ACHN (cell line): Measurements from ENCODE around the gene RFX8.
"Not testable (repeated sequence)": the region's sequence is repeated elsewhere in the genome, so short reads cannot be mapped to it uniquely, and the experiment has no call there.

Experiments used
- DNase-seq: peaks from one replicate; pipeline ENCODE4 v3.0.0-alpha.2; 2015
- in situ Hi-C: cut with HindIII; loops from 2 replicates; pipeline ENCODE4 v1.10.0; 2017; ENCODE audit warnings: low sequenced_read_pairs, low pct_ligation_motif_present, low pct_unique_long_range_greater_than_20kb

The RFX8 gene

GRCh38 chr2:101474731-101475384 lies at the start of gene RFX8:
Gene RFX8 (minus strand): TSS chr2:101475112. CDS start chr2:101466848, 8,264 bp downstream.
- in situ Hi-C loops = no loop called here
- DNase-seq = no peak

- in situ Hi-C loops = no loop called here
- no peak for DNase-seq
Measured at GRCh38 chr2:101521487-101521886, 46.6 kb upstream of the RFX8 start.

GRCh38 chr2:101520246-101520645 lies 45.3 kb upstream of the RFX8 start:
- peak; percentile 55 for DNase-seq
- in situ Hi-C loops = no loop called here

- peak; percentile 70 for DNase-seq
- in situ Hi-C loops = no loop called here
Measured at GRCh38 chr2:101518578-101519492, 43.9 kb upstream of the RFX8 start.

GRCh38 chr2:101517758-101518271 lies 42.9 kb upstream of the RFX8 start:
- peak; percentile 70 for DNase-seq
- in situ Hi-C loops = no loop called here

- DNase-seq = peak; percentile 81
- in situ Hi-C loops = no loop called here
Measured at GRCh38 chr2:101516823-101517690, 42.1 kb upstream of the RFX8 start.

- in situ Hi-C loops = no loop called here
- no peak for DNase-seq
Measured at GRCh38 chr2:101516349-101516748, 41.4 kb upstream of the RFX8 start.

- in situ Hi-C loops = no loop called here
- DNase-seq = no peak
Measured at GRCh38 chr2:101515477-101515876, 40.6 kb upstream of the RFX8 start.

- DNase-seq = no peak
- in situ Hi-C loops = no loop called here
Measured at GRCh38 chr2:101512993-101513392, 38.1 kb upstream of the RFX8 start.

GRCh38 chr2:101511381-101511780 lies 36.5 kb upstream of the RFX8 start:
- in situ Hi-C loops = no loop called here
- no peak for DNase-seq

- in situ Hi-C loops = no loop called here
Measured at GRCh38 chr2:101509499-101510284, 34.8 kb upstream of the RFX8 start.

GRCh38 chr2:101508636-101509035 lies 33.7 kb upstream of the RFX8 start:
- in situ Hi-C loops = no loop called here

More at GRCh38 chr2:101509499-101510284, 34.8 kb upstream of the RFX8 start:
- no peak for DNase-seq

GRCh38 chr2:101505276-101505675 lies 30.4 kb upstream of the RFX8 start:
- in situ Hi-C loops, DNase-seq: not testable (repeated sequence)

More at GRCh38 chr2:101508636-101509035, 33.7 kb upstream of the RFX8 start:
- DNase-seq = no peak

GRCh38 chr2:101504744-101505143 lies 29.8 kb upstream of the RFX8 start:
- DNase-seq, in situ Hi-C loops: not testable (repeated sequence)

- no peak for DNase-seq
- in situ Hi-C loops = no loop called here
Measured at GRCh38 chr2:101502095-101502494, 27.2 kb upstream of the RFX8 start.

GRCh38 chr2:101501443-101501842 lies 26.5 kb upstream of the RFX8 start:
- in situ Hi-C loops = no loop called here
- no peak for DNase-seq

GRCh38 chr2:101500860-101501259 lies 25.9 kb upstream of the RFX8 start:
- in situ Hi-C loops = no loop called here
- DNase-seq = no peak

- in situ Hi-C loops = no loop called here
Measured at GRCh38 chr2:101500180-101500579, 25.3 kb upstream of the RFX8 start.

More at GRCh38 chr2:101500180-101500579, 25.3 kb upstream of the RFX8 start:
- DNase-seq = no peak
